ENCODE data around the gene C1orf105. TPM values are rescaled to one million over a fixed set of nuclear protein-coding genes. Genes with fewer than 3 reads are reported as not detected.

Gene C1orf105
- total and polyA plus RNA-seq, 4 donors: 0.16 TPM; not detected in 3

DNA sequence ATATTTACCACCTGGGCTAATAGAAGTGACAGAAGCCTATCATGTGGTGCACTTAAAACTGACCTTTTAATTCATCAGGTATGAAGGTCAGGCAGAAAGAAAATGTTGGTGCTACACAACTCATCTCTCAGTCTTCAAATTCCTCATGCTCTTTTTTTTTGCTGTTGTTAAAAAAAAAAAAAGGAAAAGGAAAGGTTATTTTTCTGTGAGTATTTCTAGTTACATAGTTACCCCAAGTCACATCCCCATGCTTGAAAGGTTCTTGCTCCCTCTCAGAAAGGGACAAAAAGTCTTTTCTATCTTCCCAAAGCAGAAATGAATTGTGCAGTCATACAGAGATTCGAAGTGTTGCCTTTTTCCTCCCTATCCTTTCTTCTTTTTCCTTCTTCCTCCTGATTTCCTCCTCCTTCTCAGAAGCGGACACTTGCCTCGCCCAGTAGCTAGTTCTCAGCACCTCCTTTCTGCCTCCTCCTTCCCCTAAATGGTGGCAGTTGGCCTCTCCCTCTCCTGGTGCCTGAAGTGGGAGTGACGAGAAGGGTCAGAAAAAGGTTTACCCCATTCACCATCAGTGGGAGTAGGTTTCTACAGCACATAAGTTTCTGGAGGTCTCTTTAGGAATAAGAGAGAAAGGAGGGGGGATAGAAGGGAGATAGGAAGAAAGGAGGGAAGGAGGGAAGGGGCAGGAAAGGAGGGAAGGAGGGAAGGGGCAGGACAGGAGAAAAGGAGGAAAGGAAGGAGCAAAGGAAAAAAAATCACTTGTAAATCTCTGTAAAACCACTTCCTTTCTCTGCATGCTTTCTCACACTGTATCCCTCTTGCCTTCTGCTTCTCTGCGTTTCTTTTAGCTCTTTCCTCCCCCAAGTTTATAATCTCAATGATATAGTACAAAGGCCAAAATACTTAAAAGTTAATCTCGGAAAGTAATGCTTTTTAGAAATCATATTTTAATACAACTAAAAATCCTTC is 20.4 kb upstream of the C1orf105 start (continued):
- TF ChIP-seq, protein P1, sequence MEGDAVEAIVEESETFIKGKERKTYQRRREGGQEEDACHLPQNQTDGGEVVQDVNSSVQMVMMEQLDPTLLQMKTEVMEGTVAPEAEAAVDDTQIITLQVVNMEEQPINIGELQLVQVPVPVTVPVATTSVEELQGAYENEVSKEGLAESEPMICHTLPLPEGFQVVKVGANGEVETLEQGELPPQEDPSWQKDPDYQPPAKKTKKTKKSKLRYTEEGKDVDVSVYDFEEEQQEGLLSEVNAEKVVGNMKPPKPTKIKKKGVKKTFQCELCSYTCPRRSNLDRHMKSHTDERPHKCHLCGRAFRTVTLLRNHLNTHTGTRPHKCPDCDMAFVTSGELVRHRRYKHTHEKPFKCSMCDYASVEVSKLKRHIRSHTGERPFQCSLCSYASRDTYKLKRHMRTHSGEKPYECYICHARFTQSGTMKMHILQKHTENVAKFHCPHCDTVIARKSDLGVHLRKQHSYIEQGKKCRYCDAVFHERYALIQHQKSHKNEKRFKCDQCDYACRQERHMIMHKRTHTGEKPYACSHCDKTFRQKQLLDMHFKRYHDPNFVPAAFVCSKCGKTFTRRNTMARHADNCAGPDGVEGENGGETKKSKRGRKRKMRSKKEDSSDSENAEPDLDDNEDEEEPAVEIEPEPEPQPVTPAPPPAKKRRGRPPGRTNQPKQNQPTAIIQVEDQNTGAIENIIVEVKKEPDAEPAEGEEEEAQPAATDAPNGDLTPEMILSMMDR (IDR thresholded peaks at IDR 0.05; ENCODE audit: low read depth, low read length, missing input control): no peak
- no peak for TF ChIP-seq YY1 (IDR thresholded peaks at IDR 0.05)
- TF ChIP-seq SP1 (IDR thresholded peaks at IDR 0.05): no peak

DNA sequence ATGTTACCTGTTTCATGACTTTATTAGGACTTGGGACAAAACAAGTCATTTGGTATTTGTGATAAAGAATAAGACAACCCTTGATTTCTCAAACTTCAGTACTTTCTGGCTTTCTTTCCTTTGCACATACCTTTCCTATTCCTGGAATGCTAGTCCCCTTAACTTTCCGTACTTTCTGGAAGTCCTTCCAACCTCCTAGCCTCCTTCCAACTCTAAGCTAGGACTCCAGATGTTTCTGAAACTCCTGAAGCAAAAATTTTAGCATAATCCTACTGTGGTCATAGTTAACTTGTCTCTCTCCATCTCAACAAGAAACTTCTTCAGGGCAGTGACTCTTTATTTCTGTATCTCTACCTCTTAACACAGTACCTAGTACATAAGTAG is 19.8 kb upstream of the C1orf105 start:
- 84% methylated on average over 1 of the region's 1 CpG for WGBS
- H3K9me3 ChIP-seq (ENCODE audit: control insufficient read depth in 4 of 4, low read length in 3 of 4): no peaks in the 10 kb centered on the region
- no peaks in the 10 kb centered on the region for H3K27me3 ChIP-seq (ENCODE audit: control insufficient read depth in 4 of 4, insufficient read depth in 4 of 4, low read length in 3 of 4)
- no peaks in the 10 kb centered on the region for H3K36me3 ChIP-seq (ENCODE audit: control insufficient read depth in 4 of 4, insufficient read depth in 3 of 4, low read depth in 1 of 4, low read length in 3 of 4)
- H3K9ac ChIP-seq (ENCODE audit: low read depth in 1 of 2, low read length in 2 of 2): no peak overlapping the region
- TF ChIP-seq NR2F2 (IDR thresholded peaks at IDR 0.05) (no peak), FOXA2 (IDR thresholded peaks at IDR 0.05) (no peak), HNF4G (IDR thresholded peaks at IDR 0.05) (no peak), FOXA1 (IDR thresholded peaks at IDR 0.05) (no peak), HNF4A (conservative IDR thresholded peaks at IDR 0.05) (no peak), RXRA (IDR thresholded peaks at IDR 0.05) (no peak), GABPA (IDR thresholded peaks at IDR 0.05 in 1 of 2, conservative IDR thresholded peaks at IDR 0.05 in 1 of 2) (no peak), JUND (IDR thresholded peaks at IDR 0.05) (no peak), TAF1 (conservative IDR thresholded peaks at IDR 0.05) (no peak), SP1 (IDR thresholded peaks at IDR 0.05) (no peak), EGR1 (IDR thresholded peaks at IDR 0.05; ENCODE audit: low read depth in 2 of 2) (no peak), YY1 (IDR thresholded peaks at IDR 0.05) (no peak), RAD21 (IDR thresholded peaks at IDR 0.05) (no peak)
- TF ChIP-seq, protein P2, sequence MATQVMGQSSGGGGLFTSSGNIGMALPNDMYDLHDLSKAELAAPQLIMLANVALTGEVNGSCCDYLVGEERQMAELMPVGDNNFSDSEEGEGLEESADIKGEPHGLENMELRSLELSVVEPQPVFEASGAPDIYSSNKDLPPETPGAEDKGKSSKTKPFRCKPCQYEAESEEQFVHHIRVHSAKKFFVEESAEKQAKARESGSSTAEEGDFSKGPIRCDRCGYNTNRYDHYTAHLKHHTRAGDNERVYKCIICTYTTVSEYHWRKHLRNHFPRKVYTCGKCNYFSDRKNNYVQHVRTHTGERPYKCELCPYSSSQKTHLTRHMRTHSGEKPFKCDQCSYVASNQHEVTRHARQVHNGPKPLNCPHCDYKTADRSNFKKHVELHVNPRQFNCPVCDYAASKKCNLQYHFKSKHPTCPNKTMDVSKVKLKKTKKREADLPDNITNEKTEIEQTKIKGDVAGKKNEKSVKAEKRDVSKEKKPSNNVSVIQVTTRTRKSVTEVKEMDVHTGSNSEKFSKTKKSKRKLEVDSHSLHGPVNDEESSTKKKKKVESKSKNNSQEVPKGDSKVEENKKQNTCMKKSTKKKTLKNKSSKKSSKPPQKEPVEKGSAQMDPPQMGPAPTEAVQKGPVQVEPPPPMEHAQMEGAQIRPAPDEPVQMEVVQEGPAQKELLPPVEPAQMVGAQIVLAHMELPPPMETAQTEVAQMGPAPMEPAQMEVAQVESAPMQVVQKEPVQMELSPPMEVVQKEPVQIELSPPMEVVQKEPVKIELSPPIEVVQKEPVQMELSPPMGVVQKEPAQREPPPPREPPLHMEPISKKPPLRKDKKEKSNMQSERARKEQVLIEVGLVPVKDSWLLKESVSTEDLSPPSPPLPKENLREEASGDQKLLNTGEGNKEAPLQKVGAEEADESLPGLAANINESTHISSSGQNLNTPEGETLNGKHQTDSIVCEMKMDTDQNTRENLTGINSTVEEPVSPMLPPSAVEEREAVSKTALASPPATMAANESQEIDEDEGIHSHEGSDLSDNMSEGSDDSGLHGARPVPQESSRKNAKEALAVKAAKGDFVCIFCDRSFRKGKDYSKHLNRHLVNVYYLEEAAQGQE (IDR thresholded peaks at IDR 0.05): no peak
- TF ChIP-seq, protein P3, sequence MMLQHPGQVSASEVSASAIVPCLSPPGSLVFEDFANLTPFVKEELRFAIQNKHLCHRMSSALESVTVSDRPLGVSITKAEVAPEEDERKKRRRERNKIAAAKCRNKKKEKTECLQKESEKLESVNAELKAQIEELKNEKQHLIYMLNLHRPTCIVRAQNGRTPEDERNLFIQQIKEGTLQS (IDR thresholded peaks at IDR 0.05): no peak
- TF ChIP-seq, protein P1 (IDR thresholded peaks at IDR 0.05; ENCODE audit: low read depth, low read length, missing input control): no peak
- TF ChIP-seq, protein P4, sequence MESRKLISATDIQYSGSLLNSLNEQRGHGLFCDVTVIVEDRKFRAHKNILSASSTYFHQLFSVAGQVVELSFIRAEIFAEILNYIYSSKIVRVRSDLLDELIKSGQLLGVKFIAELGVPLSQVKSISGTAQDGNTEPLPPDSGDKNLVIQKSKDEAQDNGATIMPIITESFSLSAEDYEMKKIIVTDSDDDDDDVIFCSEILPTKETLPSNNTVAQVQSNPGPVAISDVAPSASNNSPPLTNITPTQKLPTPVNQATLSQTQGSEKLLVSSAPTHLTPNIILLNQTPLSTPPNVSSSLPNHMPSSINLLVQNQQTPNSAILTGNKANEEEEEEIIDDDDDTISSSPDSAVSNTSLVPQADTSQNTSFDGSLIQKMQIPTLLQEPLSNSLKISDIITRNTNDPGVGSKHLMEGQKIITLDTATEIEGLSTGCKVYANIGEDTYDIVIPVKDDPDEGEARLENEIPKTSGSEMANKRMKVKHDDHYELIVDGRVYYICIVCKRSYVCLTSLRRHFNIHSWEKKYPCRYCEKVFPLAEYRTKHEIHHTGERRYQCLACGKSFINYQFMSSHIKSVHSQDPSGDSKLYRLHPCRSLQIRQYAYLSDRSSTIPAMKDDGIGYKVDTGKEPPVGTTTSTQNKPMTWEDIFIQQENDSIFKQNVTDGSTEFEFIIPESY (IDR thresholded peaks at IDR 0.05): no peak
- TF ChIP-seq, protein P5, sequence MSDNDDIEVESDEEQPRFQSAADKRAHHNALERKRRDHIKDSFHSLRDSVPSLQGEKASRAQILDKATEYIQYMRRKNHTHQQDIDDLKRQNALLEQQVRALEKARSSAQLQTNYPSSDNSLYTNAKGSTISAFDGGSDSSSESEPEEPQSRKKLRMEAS (IDR thresholded peaks at IDR 0.05): no peak
- H3K4me3 ChIP-seq (ENCODE audit: low read depth in 1 of 3, low read length in 3 of 3): no peak overlapping the region
- H3K4me1 ChIP-seq (ENCODE audit: control insufficient read depth in 4 of 4, insufficient read depth in 4 of 4, low read length in 3 of 4): no peaks in the 10 kb centered on the region
- H3K27ac ChIP-seq (ENCODE audit: low read depth in 1 of 2, low read length in 2 of 2): no peak overlapping the region
- DNase-seq (ENCODE audit: low spot score): no peak
